GM23338 (cell line): Measurements from ENCODE around the gene JAKMIP1. TPM values are rescaled to one million over a fixed set of nuclear protein-coding genes. Genes with fewer than 3 reads are reported as not detected.

Experiments used
- ATAC-seq: fragments of 200-7000 bp; cut with Tn5 transposase; 3 replicates; pipeline ENCODE4 v1.9.1; 2020
- DNase-seq: peaks from one replicate; pipeline ENCODE4 v3.0.0-alpha.2; 2015; ENCODE audit warnings: low spot score
- H2AFZ ChIP-seq: fragments of 200-600 bp; sonication (generic); 2 replicates; pipeline ENCODE4 v1.8.0; 2016; ENCODE audit warnings: antibody characterized with exemption, mild to moderate bottlenecking, moderate library complexity
- H3F3A ChIP-seq: fragments of 200-600 bp; sonication (generic); replicated peaks from 2 replicates; pipeline ENCODE4 v1.8.0; 2017; ENCODE audit warnings: antibody characterized with exemption, mixed run types, low read depth
- H3K27ac ChIP-seq: fragments of 200-600 bp; sonication (generic); 2 replicates; pipeline ENCODE4 v1.6.1; 2016; ENCODE audit warnings: low read depth
- H3K27me3 ChIP-seq: fragments of 200-600 bp; sonication (generic); 2 replicates; pipeline ENCODE4 v1.8.0; 2016; ENCODE audit warnings: mild to moderate bottlenecking, mixed run types, moderate library complexity; ENCODE audit not compliant: insufficient read depth
- H3K36me3 ChIP-seq: fragments of 200-600 bp; sonication (generic); 2 replicates; pipeline ENCODE4 v1.8.0; 2016; ENCODE audit warnings: mild to moderate bottlenecking; ENCODE audit not compliant: insufficient read depth
- H3K4me1 ChIP-seq: fragments of 200-600 bp; sonication (generic); 2 replicates; pipeline ENCODE4 v1.8.0; 2016; ENCODE audit warnings: mild to moderate bottlenecking, moderate library complexity; ENCODE audit not compliant: insufficient read depth
- H3K4me2 ChIP-seq: fragments of 200-600 bp; sonication (generic); 2 replicates; pipeline ENCODE4 v1.7.1; 2017; ENCODE audit warnings: mixed run types
- H3K4me3 ChIP-seq: fragments of 200-600 bp; sonication (generic); 2 replicates; pipeline ENCODE4 v1.6.1; 2016; ENCODE audit warnings: mixed run types
- H3K79me2 ChIP-seq: fragments of 200-600 bp; sonication (generic); replicated peaks from 2 replicates; pipeline ENCODE4 v1.8.0; 2017; ENCODE audit warnings: mild to moderate bottlenecking; ENCODE audit not compliant: insufficient read depth
- H3K9me2 ChIP-seq: fragments of 200-600 bp; sonication (generic); 2 replicates; pipeline ENCODE4 v1.8.0; 2017; ENCODE audit not compliant: insufficient read depth
- H4K20me1 ChIP-seq: fragments of 200-600 bp; sonication (generic); replicated peaks from 2 replicates; pipeline ENCODE4 v1.8.0; 2017; ENCODE audit warnings: mild to moderate bottlenecking; ENCODE audit not compliant: insufficient read depth
- H3K27ac Mint-ChIP-seq: 2 replicates; pipeline ENCODE4 v1.8.0; 2020; ENCODE audit warnings: inconsistent platforms, mild to moderate bottlenecking, moderate library complexity, mixed read lengths
- H3K27me3 Mint-ChIP-seq: 3 replicates; pipeline ENCODE4 v1.8.0; 2022; ENCODE audit warnings: low read depth, mild to moderate bottlenecking, moderate library complexity, mixed read lengths, inconsistent platforms; ENCODE audit not compliant: insufficient read depth, poor library complexity
- H3K36me3 Mint-ChIP-seq: 3 replicates; pipeline ENCODE4 v1.8.0; 2021; ENCODE audit warnings: low read depth, mild to moderate bottlenecking, inconsistent platforms, moderate library complexity, mixed read lengths
- H3K4me1 Mint-ChIP-seq: 3 replicates; pipeline ENCODE4 v1.8.0; 2020; ENCODE audit warnings: mild to moderate bottlenecking, inconsistent platforms, mixed read lengths
- H3K4me3 Mint-ChIP-seq: 3 replicates; pipeline ENCODE4 v1.8.0; 2021; ENCODE audit warnings: moderate library complexity, mild to moderate bottlenecking, inconsistent platforms, mixed read lengths
- H3K9me3 Mint-ChIP-seq: 3 replicates; pipeline ENCODE4 v1.8.0; 2020; ENCODE audit warnings: moderate library complexity, mild to moderate bottlenecking, inconsistent platforms, mixed read lengths
- CREB1 ChIP-seq: fragments of 250-450 bp; sonication (Bioruptor Pico); IDR thresholded peaks from 2 replicates; pipeline ENCODE4 v1.5.0; 2020; ENCODE audit warnings: low read depth, mild to moderate bottlenecking, moderate library complexity
- CTCF ChIP-seq, 2 experiments: fragments of 200-600 bp in 1 of 2; sonication (generic) in 1 of 2; conservative IDR thresholded peaks; 2 replicates each; pipeline versions ENCODE4 v1.5.1 to v1.6.1; 2016 to 2017; ENCODE audit warnings: antibody characterized with exemption in 2 of 2, low read depth in 2 of 2, mild to moderate bottlenecking in 2 of 2, moderate library complexity in 1 of 2
- EZH2 ChIP-seq: fragments of 200-600 bp; sonication (generic); IDR thresholded peaks from one replicate; pipeline ENCODE4 v1.8.0; 2017; ENCODE audit warnings: antibody characterized with exemption, mild to moderate bottlenecking, low read depth; ENCODE audit not compliant: unreplicated experiment
- EZH2phosphoT487 ChIP-seq: fragments of 200-600 bp; sonication (generic); IDR thresholded peaks from one replicate; pipeline ENCODE4 v1.8.1; 2018; ENCODE audit warnings: antibody characterized with exemption; ENCODE audit not compliant: unreplicated experiment
- NANOG ChIP-seq: IDR thresholded peaks from 2 replicates; pipeline ENCODE4 v1.6.1; 2016; ENCODE audit warnings: antibody characterized with exemption, borderline replicate concordance
- POLR2AphosphoS5 ChIP-seq: IDR thresholded peaks from 2 replicates; pipeline ENCODE4 v1.6.1; 2016; ENCODE audit warnings: antibody characterized with exemption, low read depth
- REST ChIP-seq: IDR thresholded peaks from one replicate; pipeline ENCODE4 v1.6.1; 2018; ENCODE audit warnings: antibody characterized with exemption; ENCODE audit not compliant: unreplicated experiment
- STAT1 ChIP-seq: IDR thresholded peaks from one replicate; pipeline ENCODE4 v1.6.1; 2016; ENCODE audit warnings: antibody characterized with exemption; ENCODE audit not compliant: unreplicated experiment
- ZNF114 ChIP-seq: fragments of 250-450 bp; sonication (Bioruptor Pico); IDR thresholded peaks from 2 replicates; pipeline ENCODE4 v1.5.0; 2020; ENCODE audit warnings: mild to moderate bottlenecking, moderate library complexity
- ZNF462 ChIP-seq: fragments of 250-450 bp; sonication (Bioruptor Pico); IDR thresholded peaks from 2 replicates; pipeline ENCODE4 v1.5.0; 2020; ENCODE audit warnings: mild to moderate bottlenecking, moderate library complexity
- polyA plus RNA-seq: library from polyadenylated mRNA; unstranded; fragments of >200 nt; fragmentation: Nextera tagmentation; extraction: Ambion mirVana; gene quantifications from 2 replicates; pipeline ENCODE4 v1.2.1, GENCODE V29; 2016
- total RNA-seq: library from RNA; depleted of rRNA; stranded (reverse); fragments of >200 nt; shearing (Covaris generic); gene quantifications from 2 replicates; pipeline ENCODE4 v1.2.3, GENCODE V29; 2014

Gene JAKMIP1
- total and polyA plus RNA-seq, 2 experiments from 2014 or later, result 4.6 to 5.1 TPM

- TF ChIP-seq REST, result no peak
- no peak for TF ChIP-seq CTCF (conservative IDR thresholded peaks at IDR 0.05; ENCODE audit: low read depth in 2 of 2)
- TF ChIP-seq POLR2AphosphoS5, result no peak
Measured at GRCh38 chr4:6205973-6206372, 5.6 kb upstream of the JAKMIP1 start (continued).

GRCh38 chr4:6205567-6205931 is 5.2 kb upstream of the JAKMIP1 start:
- ATAC-seq, result no peak

More at GRCh38 chr4:6205567-6205931, 5.2 kb upstream of the JAKMIP1 start:
- DNase-seq, result no peak
- Mint-ChIP-seq H3K36me3 (no peaks in the 10 kb centered on the region), H3K4me1 (peaks cover 12% of the 10 kb centered on the region), H3K27ac (no peak overlapping the region), H3K27me3 (peaks cover 14% of the 10 kb centered on the region), H3K9me3 (peaks cover 7% of the 10 kb centered on the region; the same call in 2 of the 3 replicates), H3K4me3 (no peak overlapping the region)
- no peak overlapping the region for H3K4me2 ChIP-seq
- TF ChIP-seq EZH2phosphoT487, result no peak
- no peak for TF ChIP-seq STAT1
- TF ChIP-seq ZNF114 (CRISPR knock-in tag), result no peak
- no peak for TF ChIP-seq NANOG
- no peak for TF ChIP-seq CREB1 (CRISPR knock-in tag)
- no peak for TF ChIP-seq EZH2
- TF ChIP-seq POLR2AphosphoS5, result no peak
- TF ChIP-seq ZNF462 (CRISPR knock-in tag), result no peak
- TF ChIP-seq CTCF (conservative IDR thresholded peaks at IDR 0.05; ENCODE audit: low read depth in 2 of 2), result no peak
- peaks cover 10% of the 10 kb centered on the region for H3K27me3 ChIP-seq
- H3K27ac ChIP-seq, result no peak overlapping the region
- H2AFZ ChIP-seq, result no peak overlapping the region
- H3K9me2 ChIP-seq, result no peaks in the 10 kb centered on the region
- H4K20me1 ChIP-seq, result no peaks in the 10 kb centered on the region
- no peaks in the 10 kb centered on the region for H3K36me3 ChIP-seq
- H3K4me3 ChIP-seq, result no peak overlapping the region
- H3F3A ChIP-seq, result no peaks in the 10 kb centered on the region
- no peaks in the 10 kb centered on the region for H3K79me2 ChIP-seq
- H3K4me1 ChIP-seq, result no peaks in the 10 kb centered on the region
